Stimulated activated naive B cell treated with anti-CD40 and anti-IgM and Interleukin-4, amounts not matched to agents 10 μg/mL and 1 μg/mL and 100 μg/mL, for 72 hours (primary cell): ENCODE data around the gene FGFR4.

Experiments used
- ATAC-seq, 2 donors: fragments of 150-1000 bp; cut with Tn5 transposase; replicated peaks; 2 replicates each; pipeline ENCODE4 v1.10.0; 2021; ENCODE audit warnings: moderate library complexity in 1 of 2
- DNase-seq: peaks from one replicate; pipeline ENCODE4 v3.0.0; 2021
- H3K27ac Mint-ChIP-seq: one replicate; pipeline ENCODE4 v1.8.0; 2022; ENCODE audit warnings: mild to moderate bottlenecking, mixed read lengths
- H3K27me3 Mint-ChIP-seq, 2 donors: one replicate each; pipeline ENCODE4 v1.8.0; 2022; ENCODE audit warnings: mixed read lengths in 2 of 2
- H3K36me3 Mint-ChIP-seq, 2 donors: one replicate each; pipeline ENCODE4 v1.8.0; 2022; ENCODE audit warnings: mixed read lengths in 2 of 2, mild to moderate bottlenecking in 1 of 2
- H3K4me1 Mint-ChIP-seq, 2 donors: one replicate each; pipeline ENCODE4 v1.8.0; 2022; ENCODE audit warnings: mixed read lengths in 2 of 2, mild to moderate bottlenecking in 1 of 2
- H3K4me3 Mint-ChIP-seq, 2 donors: one replicate each; pipeline ENCODE4 v1.8.0; 2022; ENCODE audit warnings: mild to moderate bottlenecking in 2 of 2, mixed read lengths in 2 of 2, moderate library complexity in 1 of 2
- H3K9me3 Mint-ChIP-seq, 2 donors: one replicate each; pipeline ENCODE4 v1.8.0; 2022; ENCODE audit warnings: mixed read lengths in 2 of 2, mild to moderate bottlenecking in 1 of 2

Gene FGFR4

DNA sequence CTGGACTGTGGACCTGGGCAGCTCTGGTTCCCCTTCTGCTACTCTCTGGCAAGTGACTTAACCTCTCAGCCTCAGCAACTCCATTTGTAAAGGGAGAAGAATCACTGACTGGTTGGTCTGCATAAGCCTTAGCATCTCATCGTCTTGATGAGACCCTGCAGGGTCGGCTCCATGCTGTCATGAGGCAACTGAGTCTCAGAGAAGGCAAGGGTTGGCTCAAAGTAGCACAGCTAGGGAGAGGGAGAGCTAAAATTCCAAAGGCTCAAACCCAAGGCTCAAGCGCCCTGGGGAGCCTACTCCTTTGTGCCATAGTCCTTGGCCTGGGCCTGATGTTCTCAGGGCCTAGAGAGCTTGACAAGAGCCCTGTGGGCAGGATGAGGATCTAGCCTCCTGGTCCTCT, 4.5 kb downstream of the FGFR4 start:
- Mint-ChIP-seq H3K27ac (no peak overlapping the region), H3K4me3 (no peak overlapping the region), H3K4me1 (peaks cover 7 to 9% of the 10 kb centered on the region in 2 donors), H3K27me3 (peaks cover 8 to 12% of the 10 kb centered on the region in 2 donors), H3K36me3 (no peaks in the 10 kb centered on the region), H3K9me3 (no peaks in the 10 kb centered on the region)
- ATAC-seq (no peak), DNase-seq (no peak)

DNA sequence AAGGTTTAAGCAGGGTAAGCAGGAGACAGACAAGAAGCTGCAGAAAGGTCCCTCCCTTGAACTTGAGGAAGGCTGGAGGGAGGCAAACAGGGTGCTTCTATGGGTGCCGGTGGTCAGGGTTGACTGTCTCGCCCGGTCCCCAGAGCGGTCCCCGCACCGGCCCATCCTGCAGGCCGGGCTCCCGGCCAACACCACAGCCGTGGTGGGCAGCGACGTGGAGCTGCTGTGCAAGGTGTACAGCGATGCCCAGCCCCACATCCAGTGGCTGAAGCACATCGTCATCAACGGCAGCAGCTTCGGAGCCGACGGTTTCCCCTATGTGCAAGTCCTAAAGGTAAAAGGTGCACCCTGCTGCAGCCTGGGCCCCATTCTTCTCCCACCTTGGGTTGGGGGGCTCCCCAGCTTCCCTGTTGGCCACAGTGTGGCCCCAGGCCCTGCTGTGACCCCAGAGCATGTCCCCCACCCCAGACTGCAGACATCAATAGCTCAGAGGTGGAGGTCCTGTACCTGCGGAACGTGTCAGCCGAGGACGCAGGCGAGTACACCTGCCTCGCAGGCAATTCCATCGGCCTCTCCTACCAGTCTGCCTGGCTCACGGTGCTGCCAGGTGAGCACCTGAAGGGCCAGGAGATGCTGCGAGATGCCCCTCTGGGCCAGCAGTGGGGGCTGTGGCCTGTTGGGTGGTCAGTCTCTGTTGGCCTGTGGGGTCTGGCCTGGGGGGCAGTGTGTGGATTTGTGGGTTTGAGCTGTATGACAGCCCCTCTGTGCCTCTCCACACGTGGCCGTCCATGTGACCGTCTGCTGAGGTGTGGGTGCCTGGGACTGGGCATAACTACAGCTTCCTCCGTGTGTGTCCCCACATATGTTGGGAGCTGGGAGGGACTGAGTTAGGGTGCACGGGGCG, 5.7 kb downstream of the FGFR4 start:
- Mint-ChIP-seq H3K36me3 (no peaks in the 10 kb centered on the region), H3K27ac (no peak overlapping the region), H3K4me3 (no peak overlapping the region), H3K4me1 (peaks cover 3 to 4% of the 10 kb centered on the region in 2 donors), H3K27me3 (peaks cover 8 to 11% of the 10 kb centered on the region in 2 donors), H3K9me3 (no peaks in the 10 kb centered on the region)
- DNase-seq (no peak), ATAC-seq (no peak)

DNA sequence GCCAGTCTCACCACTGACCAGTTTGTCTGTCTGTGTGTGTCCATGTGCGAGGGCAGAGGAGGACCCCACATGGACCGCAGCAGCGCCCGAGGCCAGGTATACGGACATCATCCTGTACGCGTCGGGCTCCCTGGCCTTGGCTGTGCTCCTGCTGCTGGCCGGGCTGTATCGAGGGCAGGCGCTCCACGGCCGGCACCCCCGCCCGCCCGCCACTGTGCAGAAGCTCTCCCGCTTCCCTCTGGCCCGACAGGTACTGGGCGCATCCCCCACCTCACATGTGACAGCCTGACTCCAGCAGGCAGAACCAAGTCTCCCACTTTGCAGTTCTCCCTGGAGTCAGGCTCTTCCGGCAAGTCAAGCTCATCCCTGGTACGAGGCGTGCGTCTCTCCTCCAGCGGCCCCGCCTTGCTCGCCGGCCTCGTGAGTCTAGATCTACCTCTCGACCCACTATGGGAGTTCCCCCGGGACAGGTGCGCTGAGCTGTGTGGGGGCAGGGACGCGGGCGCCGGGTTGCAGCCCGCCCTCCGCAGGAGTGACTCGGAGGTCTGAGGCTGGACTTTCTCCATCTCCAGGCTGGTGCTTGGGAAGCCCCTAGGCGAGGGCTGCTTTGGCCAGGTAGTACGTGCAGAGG, 6.5 kb downstream of the FGFR4 start:
- no peak for DNase-seq
- no peak overlapping the region for H3K27ac Mint-ChIP-seq
- H3K27me3 Mint-ChIP-seq: peaks cover 3% of the 10 kb centered on the region in 2 donors
- H3K9me3 Mint-ChIP-seq: no peaks in the 10 kb centered on the region
- no peak for ATAC-seq
- no peaks in the 10 kb centered on the region for H3K36me3 Mint-ChIP-seq
- no peaks in the 10 kb centered on the region for H3K4me1 Mint-ChIP-seq
- no peak overlapping the region for H3K4me3 Mint-ChIP-seq

DNA sequence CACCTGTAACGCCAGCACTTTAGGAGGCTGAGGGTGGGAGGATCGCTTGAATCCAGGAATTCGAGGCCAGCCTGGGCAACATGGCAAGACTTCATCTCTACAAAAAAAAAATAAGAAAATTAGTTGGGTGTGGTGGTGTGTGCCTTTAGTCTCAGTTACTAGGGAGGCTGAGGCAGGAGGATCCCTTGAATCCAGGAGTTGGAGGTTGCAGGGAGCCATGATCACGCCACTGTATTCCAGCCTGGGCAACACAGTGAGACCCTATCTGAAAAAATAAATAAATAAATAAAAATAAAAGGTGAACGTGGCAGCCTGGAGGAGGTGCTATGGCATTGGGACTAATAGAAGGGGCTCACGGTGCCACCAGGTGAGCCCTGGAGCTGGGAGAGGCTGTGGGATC, 7.1 kb downstream of the FGFR4 start:
- no peak for ATAC-seq
- H3K27me3 Mint-ChIP-seq: peaks cover 0 to 3% of the 10 kb centered on the region in 2 donors

DNA sequence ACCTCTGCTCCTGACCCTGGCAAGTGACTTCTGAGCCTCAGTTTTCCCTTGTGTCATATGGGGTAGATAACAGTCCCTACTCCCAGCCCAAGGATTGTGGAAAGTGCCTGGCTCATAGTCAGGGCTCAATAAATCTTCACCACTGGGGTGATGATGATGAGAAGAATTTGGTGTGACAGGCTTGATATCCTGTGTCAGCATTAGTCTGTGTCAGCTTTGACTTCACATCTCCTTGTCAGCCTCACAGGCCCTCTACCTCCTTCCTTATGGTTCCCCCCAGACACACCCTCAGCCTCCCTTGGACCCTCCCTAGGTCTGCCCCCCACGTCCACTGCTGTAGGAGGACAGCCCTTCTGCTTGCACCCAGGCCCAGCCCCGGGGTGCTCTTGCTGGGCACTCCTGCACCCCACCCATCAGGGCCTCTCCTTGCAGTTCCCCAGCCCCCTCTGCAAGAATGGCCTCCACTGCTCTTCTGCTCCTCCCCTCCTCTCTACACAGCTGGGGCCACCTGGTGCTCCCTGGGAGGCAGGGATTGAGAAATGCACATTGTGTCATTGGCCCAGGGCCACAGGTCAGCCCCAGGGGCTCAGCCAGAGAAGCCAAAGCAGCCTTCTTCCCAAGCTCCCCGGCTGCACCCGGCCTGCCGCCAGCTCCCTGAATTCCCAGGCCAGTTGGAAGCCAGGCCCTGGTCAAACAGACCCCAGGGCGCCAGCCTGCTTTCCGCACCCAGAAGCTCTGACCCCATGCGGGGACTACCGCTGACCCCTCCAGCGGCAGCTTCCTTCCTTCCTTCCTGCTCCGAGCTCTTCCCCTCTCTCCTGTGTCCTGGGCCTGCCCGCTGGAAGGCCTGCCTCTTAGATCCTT, 7.7 kb downstream of the FGFR4 start:
- no peaks in the 10 kb centered on the region for H3K4me1 Mint-ChIP-seq
- ATAC-seq (no peak), DNase-seq (no peak)
- H3K9me3 Mint-ChIP-seq: no peaks in the 10 kb centered on the region
- no peaks in the 10 kb centered on the region for H3K36me3 Mint-ChIP-seq
- H3K27ac Mint-ChIP-seq: no peak overlapping the region
- no peak overlapping the region for H3K4me3 Mint-ChIP-seq
- peaks cover 0 to 3% of the 10 kb centered on the region in 2 donors for H3K27me3 Mint-ChIP-seq

More for the DNA sequence above, 7.1 kb downstream of the FGFR4 start:
- H3K27ac Mint-ChIP-seq: no peak overlapping the region
- H3K9me3 Mint-ChIP-seq: no peaks in the 10 kb centered on the region
- no peaks in the 10 kb centered on the region for H3K36me3 Mint-ChIP-seq
- no peak for DNase-seq
- no peaks in the 10 kb centered on the region for H3K4me1 Mint-ChIP-seq
- no peak overlapping the region for H3K4me3 Mint-ChIP-seq

DNA sequence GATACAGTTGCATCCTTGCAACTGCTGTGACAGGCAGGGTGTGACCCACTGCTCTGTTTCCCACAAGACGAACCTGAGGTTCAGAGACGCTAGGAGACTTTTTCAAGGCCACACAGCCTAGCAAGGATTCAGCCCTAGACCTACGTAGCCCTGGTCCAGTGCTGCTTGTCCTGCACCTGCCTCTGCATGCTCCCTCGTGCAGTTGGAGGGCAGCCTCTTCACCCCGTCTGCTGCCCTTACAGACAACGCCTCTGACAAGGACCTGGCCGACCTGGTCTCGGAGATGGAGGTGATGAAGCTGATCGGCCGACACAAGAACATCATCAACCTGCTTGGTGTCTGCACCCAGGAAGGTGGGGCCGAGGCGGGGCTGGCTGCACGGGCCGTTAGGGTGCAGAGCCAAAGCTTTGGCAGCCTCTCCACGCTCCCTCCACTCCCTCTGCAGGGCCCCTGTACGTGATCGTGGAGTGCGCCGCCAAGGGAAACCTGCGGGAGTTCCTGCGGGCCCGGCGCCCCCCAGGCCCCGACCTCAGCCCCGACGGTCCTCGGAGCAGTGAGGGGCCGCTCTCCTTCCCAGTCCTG, 8.5 kb downstream of the FGFR4 start:
- no peak overlapping the region for H3K4me3 Mint-ChIP-seq
- no peak overlapping the region for H3K27ac Mint-ChIP-seq
- H3K27me3 Mint-ChIP-seq: no peaks in the 10 kb centered on the region
- no peak for ATAC-seq
- H3K9me3 Mint-ChIP-seq: no peaks in the 10 kb centered on the region
- no peak for DNase-seq
- H3K4me1 Mint-ChIP-seq: no peaks in the 10 kb centered on the region
- no peaks in the 10 kb centered on the region for H3K36me3 Mint-ChIP-seq

DNA sequence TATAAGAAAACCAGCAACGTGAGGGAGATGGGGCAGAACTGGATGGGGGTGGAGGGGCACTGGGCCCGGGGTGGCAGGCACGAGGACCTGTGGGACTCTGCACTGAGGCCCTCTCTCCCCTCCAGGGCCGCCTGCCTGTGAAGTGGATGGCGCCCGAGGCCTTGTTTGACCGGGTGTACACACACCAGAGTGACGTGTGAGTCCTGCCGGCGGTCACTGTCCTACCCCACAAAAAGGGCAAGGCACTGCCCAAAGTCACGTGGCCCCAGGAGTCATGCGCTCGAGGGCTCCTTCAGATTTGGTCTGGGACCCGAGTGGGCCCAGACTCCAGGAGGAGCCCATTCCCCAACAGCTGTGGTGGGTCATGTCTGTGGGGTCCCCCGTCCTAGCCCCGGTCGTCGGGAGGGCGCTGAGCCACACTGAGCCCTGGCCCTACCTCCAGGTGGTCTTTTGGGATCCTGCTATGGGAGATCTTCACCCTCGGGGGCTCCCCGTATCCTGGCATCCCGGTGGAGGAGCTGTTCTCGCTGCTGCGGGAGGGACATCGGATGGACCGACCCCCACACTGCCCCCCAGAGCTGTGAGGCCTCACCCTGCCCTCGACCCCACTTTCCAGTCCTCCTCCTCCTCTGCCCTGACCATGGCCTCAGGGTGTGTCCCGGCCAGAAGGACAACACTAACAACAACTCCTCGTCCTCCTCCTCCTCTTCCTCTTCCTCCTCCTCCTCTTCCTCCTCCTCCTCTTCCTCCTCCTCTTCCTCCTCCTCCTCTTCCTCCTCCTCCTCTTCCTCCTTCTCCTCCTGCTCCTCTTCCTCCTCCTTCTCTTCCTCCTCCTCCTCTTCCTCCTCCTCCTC, 9.7 kb downstream of the FGFR4 start:
- H3K9me3 Mint-ChIP-seq: no peaks in the 10 kb centered on the region
- H3K27me3 Mint-ChIP-seq: peaks cover 0 to 4% of the 10 kb centered on the region in 2 donors
- DNase-seq (no peak), ATAC-seq (peak; percentile 17 to 28)
- H3K4me3 Mint-ChIP-seq: no peak overlapping the region
- no peaks in the 10 kb centered on the region for H3K36me3 Mint-ChIP-seq
- H3K4me1 Mint-ChIP-seq: no peaks in the 10 kb centered on the region
- no peak overlapping the region for H3K27ac Mint-ChIP-seq

DNA sequence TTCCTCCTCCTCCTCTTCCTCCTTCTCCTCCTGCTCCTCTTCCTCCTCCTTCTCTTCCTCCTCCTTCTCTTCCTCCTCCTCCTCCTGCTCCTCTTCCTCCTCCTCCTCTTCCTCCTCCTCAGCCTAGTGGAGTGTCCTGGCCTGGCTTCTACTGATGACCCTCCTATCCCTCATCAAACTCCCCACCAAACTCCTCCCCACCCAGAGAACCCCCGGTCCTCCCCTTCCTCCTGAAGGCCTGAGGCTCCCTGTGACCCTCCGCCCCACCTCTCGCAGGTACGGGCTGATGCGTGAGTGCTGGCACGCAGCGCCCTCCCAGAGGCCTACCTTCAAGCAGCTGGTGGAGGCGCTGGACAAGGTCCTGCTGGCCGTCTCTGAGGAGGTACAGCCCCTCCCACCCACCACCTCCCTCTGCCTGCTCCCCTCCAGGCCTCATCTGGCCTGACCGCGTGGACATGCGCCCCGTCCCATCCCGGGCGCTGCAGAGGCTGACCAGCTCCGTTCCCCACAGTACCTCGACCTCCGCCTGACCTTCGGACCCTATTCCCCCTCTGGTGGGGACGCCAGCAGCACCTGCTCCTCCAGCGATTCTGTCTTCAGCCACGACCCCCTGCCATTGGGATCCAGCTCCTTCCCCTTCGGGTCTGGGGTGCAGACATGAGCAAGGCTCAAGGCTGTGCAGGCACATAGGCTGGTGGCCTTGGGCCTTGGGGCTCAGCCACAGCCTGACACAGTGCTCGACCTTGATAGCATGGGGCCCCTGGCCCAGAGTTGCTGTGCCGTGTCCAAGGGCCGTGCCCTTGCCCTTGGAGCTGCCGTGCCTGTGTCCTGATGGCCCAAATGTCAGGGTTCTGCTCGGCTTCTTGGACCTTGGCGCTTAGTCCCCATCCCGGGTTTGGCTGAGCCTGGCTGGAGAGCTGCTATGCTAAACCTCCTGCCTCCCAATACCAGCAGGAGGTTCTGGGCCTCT, 10.6 kb downstream of the FGFR4 start:
- no peak overlapping the region for H3K4me3 Mint-ChIP-seq
- H3K4me1 Mint-ChIP-seq: no peaks in the 10 kb centered on the region
- H3K36me3 Mint-ChIP-seq: no peaks in the 10 kb centered on the region
- no peak for DNase-seq
- H3K27me3 Mint-ChIP-seq: peaks cover 0 to 4% of the 10 kb centered on the region in 2 donors
- H3K27ac Mint-ChIP-seq: no peak overlapping the region
- H3K9me3 Mint-ChIP-seq: no peaks in the 10 kb centered on the region
- peak; percentile 22 to 24 for ATAC-seq

DNA sequence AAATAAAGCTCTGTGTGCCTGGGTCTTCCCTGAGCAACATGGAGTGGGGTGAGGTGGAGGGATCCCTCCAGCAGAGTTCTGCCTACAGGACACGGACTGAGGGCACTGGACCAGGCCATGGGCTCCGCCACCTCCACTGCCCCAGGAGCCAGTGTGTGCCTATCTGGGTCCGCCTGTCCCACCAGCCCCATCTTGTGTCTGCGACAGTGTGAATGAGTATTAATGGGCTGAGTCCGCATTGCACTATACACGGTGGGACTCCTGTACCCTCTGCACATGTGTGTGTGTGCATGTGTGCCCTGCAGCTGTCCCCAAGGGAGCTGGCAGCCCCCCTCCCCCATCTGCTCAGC, 11.4 kb downstream of the FGFR4 start:
- ATAC-seq: no peak
- Mint-ChIP-seq H3K27me3 (peaks cover 5 to 6% of the 10 kb centered on the region in 2 donors), H3K36me3 (no peaks in the 10 kb centered on the region), H3K4me1 (no peaks in the 10 kb centered on the region), H3K9me3 (no peaks in the 10 kb centered on the region), H3K27ac (no peak overlapping the region), H3K4me3 (no peak overlapping the region)
- no peak for DNase-seq

DNA sequence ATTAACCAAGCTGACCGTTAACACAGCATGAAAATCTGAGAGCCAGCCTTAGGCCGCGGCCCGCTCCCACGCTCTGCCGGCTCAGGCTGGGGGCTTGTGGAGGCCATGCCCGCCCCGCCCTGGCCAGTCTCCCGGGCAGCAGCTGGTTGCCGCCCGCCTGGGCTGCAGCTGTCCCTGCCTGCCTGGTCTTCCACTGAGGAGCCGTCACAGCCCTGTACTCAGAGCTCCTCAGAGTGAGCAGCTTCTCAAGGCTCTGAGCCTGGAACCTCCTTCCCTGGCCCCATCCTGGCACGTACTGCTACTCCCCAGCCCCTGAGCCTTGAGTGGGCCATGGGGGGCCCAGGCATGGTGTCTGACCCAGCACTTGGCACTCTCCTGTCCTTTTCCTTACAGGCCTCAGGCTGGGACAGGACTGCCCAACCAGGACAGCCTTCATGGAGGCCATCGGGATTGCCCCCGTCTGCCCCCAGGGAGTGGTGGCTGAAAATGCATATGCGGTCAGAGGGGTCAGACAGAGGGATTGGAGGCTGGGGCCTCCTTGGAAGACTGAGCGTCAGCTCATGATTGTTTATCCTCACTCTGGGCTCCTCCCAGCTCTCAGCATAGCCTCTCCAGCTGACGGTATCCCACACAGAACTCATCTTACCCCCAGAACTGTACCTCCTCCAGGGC, 11.9 kb downstream of the FGFR4 start:
- ATAC-seq (no peak), DNase-seq (no peak)
- Mint-ChIP-seq H3K4me1 (no peaks in the 10 kb centered on the region), H3K4me3 (no peak overlapping the region), H3K27ac (no peak overlapping the region), H3K27me3 (peaks cover 10 to 11% of the 10 kb centered on the region in 2 donors), H3K36me3 (no peaks in the 10 kb centered on the region), H3K9me3 (no peaks in the 10 kb centered on the region)

DNA sequence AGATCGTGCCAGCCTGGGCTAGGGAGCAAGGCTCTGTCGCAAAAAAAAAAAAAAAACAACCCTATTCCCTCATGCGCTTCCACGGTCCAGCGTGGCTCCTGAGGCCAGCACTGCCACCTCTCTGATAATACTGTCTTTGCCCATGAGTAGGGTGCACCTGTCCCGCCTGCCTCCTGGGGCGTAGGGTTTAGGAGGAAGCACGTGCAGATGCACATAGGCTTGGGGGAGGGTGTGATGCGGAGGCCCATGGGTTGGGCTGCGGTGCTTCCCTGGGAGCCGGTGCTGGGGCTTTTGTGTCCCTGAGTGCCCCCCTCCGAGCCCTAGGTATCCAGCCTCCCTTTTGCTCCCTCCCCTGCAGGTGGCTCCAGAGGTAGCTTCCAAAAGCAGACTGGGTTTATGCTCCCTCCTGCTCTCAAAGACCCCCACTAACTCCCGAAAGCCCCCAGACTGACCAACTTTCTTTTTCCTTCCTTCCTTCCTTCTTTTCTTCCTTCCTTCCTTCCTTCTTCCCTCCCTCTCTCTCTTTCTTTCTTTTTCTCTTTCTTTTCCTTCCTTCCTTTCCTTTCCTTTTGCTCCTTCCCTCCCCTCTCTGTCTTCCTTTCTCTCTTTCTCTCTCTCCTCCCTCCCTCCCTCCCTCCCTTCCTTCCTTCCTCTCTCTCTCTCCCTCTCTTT, 12.8 kb downstream of the FGFR4 start:
- DNase-seq (no peak), ATAC-seq (peak in 1 of 2 donors; percentile 25)
- Mint-ChIP-seq H3K4me1 (no peaks in the 10 kb centered on the region), H3K36me3 (no peaks in the 10 kb centered on the region), H3K4me3 (no peak overlapping the region), H3K9me3 (no peaks in the 10 kb centered on the region), H3K27ac (no peak overlapping the region), H3K27me3 (peaks cover 18 to 20% of the 10 kb centered on the region in 2 donors)

DNA sequence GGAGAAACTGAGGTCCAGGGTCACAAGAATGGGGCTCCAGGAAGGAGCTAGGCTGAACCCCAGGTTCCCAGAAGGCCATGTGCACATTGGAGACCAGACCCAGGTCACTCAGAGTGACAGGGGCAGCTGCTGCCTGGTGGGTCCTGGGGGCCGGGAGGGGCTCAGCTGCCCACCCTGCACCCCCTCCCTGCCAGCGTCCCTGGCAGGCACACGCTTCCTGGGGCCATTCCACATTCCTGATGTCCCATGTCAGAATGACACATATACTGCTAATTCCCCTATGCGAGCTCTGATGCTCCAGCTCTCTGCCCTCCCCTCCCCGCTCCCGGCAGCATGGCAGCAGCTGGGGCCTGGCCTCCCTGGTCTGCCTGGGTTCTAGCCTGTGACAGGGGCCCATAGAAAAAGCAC, 14.0 kb downstream of the FGFR4 start:
- Mint-ChIP-seq H3K9me3 (no peaks in the 10 kb centered on the region), H3K4me3 (no peak overlapping the region), H3K36me3 (no peaks in the 10 kb centered on the region), H3K4me1 (no peaks in the 10 kb centered on the region), H3K27me3 (peaks cover 18 to 20% of the 10 kb centered on the region in 2 donors), H3K27ac (no peak overlapping the region)
- DNase-seq (no peak), ATAC-seq (no peak)
